Heart left ventricle (tissue), 13 donors: ENCODE data around the gene DCUN1D2.

Source experiments
- POLR2A ChIP-seq, 2 donors: fragments of 450-650 bp; IDR thresholded peaks; one replicate each; pipeline ENCODE4 v1.6.1; 2017; ENCODE audit warnings: antibody characterized with exemption in 2 of 2, mild to moderate bottlenecking in 2 of 2, moderate library complexity in 2 of 2
- TF ChIP-seq, protein P1 (sequence below), 12 donors: fragments of 200-600 bp; sonication (generic) in 4 of 12; IDR thresholded peaks; one replicate each; pipeline versions ENCODE4 v1.5.0 to v1.8.0; 2018 to 2022; ENCODE audit warnings: antibody characterized with exemption in 12 of 12, mild to moderate bottlenecking in 5 of 12
- donor health status: ischemic (EF 13 %, LVEDD 7.1; RV severe dilation, severe dysfunction).
- donor health status: DM: no; HTN: yes; CAD: no.
- donor health status: DM: no; HTN: no; CAD: no.
- donor health status: ischemic (EF 25% LVEDD 6.9; RV normal size, moderate dysfunction).
- donor health status: ischemic (EF 25% LVEDD 5.7; RV mildly dilated, moderate dysfunction).
- donor health status: ischemic (EF 35%, LVEDD 5.7; RV mildly dilated, moderate dysfunction).
- donor health status: nonischemic (EF 11% LVEDD 7.7; RV severe dilation, severe dysfunction).
- donor health status: DM: yes; HTN: yes; CAD: no.
- donor health status: PGD.
- donor health status: ischemic (EF 29% LVEDD 5.4; RV normal size, mild dysfunction).
- donor health status: nonischemic (EF 23%, LVEDD 6.1; RV moderate dilation, normal function).

- TF ChIP-seq POLR2A (IDR thresholded peaks at IDR 0.05): no peak
- TF ChIP-seq, protein P1, sequence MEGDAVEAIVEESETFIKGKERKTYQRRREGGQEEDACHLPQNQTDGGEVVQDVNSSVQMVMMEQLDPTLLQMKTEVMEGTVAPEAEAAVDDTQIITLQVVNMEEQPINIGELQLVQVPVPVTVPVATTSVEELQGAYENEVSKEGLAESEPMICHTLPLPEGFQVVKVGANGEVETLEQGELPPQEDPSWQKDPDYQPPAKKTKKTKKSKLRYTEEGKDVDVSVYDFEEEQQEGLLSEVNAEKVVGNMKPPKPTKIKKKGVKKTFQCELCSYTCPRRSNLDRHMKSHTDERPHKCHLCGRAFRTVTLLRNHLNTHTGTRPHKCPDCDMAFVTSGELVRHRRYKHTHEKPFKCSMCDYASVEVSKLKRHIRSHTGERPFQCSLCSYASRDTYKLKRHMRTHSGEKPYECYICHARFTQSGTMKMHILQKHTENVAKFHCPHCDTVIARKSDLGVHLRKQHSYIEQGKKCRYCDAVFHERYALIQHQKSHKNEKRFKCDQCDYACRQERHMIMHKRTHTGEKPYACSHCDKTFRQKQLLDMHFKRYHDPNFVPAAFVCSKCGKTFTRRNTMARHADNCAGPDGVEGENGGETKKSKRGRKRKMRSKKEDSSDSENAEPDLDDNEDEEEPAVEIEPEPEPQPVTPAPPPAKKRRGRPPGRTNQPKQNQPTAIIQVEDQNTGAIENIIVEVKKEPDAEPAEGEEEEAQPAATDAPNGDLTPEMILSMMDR (IDR thresholded peaks at IDR 0.05): no peak
Measured at GRCh38 chr13:113449693-113450347, 40.7 kb downstream of the DCUN1D2 start.
